Liver (tissue), 9 donors: ENCODE measurements around the gene MOB3C. TPM values are rescaled to one million over a fixed set of nuclear protein-coding genes. Genes with fewer than 3 reads are reported as not detected.

Experiments used
- DNase-seq: peaks from one replicate; pipeline ENCODE4 v3.0.0-alpha.2; 2017; ENCODE audit warnings: low spot score
- H3K27ac ChIP-seq, 2 donors: one replicate each; pipeline ENCODE4 v1.7.0; 2013; ENCODE audit warnings: inconsistent platforms in 2 of 2, low read length in 2 of 2, control low read depth in 1 of 2, low read depth in 1 of 2, mild to moderate bottlenecking in 1 of 2
- H3K27me3 ChIP-seq, 4 donors: one replicate each; pipeline versions ENCODE4 v1.6.1 to v1.7.0; 2013; ENCODE audit warnings: low read length in 3 of 4, inconsistent platforms in 1 of 4, mild to moderate bottlenecking in 1 of 4, moderate library complexity in 1 of 4; ENCODE audit not compliant: control insufficient read depth in 4 of 4, insufficient read depth in 4 of 4
- H3K36me3 ChIP-seq, 4 donors: one replicate each; pipeline versions ENCODE4 v1.6.1 to v1.7.0; 2013; ENCODE audit warnings: low read length in 3 of 4, mild to moderate bottlenecking in 3 of 4, low read depth in 1 of 4, moderate library complexity in 1 of 4; ENCODE audit not compliant: control insufficient read depth in 4 of 4, insufficient read depth in 3 of 4
- H3K4me1 ChIP-seq, 4 donors: one replicate each; pipeline versions ENCODE4 v1.6.1 to v1.7.0; 2013; ENCODE audit warnings: low read length in 3 of 4, mild to moderate bottlenecking in 3 of 4, moderate library complexity in 1 of 4; ENCODE audit not compliant: control insufficient read depth in 4 of 4, insufficient read depth in 4 of 4
- H3K4me3 ChIP-seq, 3 donors: one replicate each; pipeline versions ENCODE4 v1.6.1 to v1.7.0; 2013; ENCODE audit warnings: low read length in 3 of 3, control low read depth in 1 of 3, low read depth in 1 of 3, mild to moderate bottlenecking in 1 of 3
- H3K9ac ChIP-seq, 2 donors: one replicate each; pipeline ENCODE4 v1.7.0; 2013; ENCODE audit warnings: low read length in 2 of 2, mild to moderate bottlenecking in 2 of 2, moderate library complexity in 2 of 2, control low read depth in 1 of 2, low read depth in 1 of 2
- H3K9me3 ChIP-seq, 4 donors: one replicate each; pipeline versions ENCODE4 v1.6.1 to v1.7.0; 2013; ENCODE audit warnings: low read length in 3 of 4; ENCODE audit not compliant: control insufficient read depth in 4 of 4
- EGR1 ChIP-seq, 2 donors: IDR thresholded peaks; 2 replicates each; pipeline ENCODE4 v1.6.1; 2016 to 2018; ENCODE audit warnings: antibody characterized with exemption in 2 of 2, low read depth in 2 of 2
- FOXA2 ChIP-seq: IDR thresholded peaks from 2 replicates; pipeline ENCODE4 v1.6.1; 2016; ENCODE audit warnings: antibody characterized with exemption
- GABPA ChIP-seq, 2 donors: IDR thresholded peaks in 1 of 2; conservative IDR thresholded peaks in 1 of 2; 2 replicates each; pipeline ENCODE4 v1.6.1; 2016; ENCODE audit warnings: antibody characterized with exemption in 2 of 2, mild to moderate bottlenecking in 1 of 2, moderate library complexity in 1 of 2
- HNF4A ChIP-seq, 2 donors: conservative IDR thresholded peaks; 2 replicates each; pipeline ENCODE4 v1.6.1; 2016; ENCODE audit warnings: antibody characterized with exemption in 2 of 2, mild to moderate bottlenecking in 2 of 2
- HNF4G ChIP-seq: IDR thresholded peaks from 2 replicates; pipeline ENCODE4 v1.6.1; 2016; ENCODE audit warnings: antibody characterized with exemption
- JUND ChIP-seq, 2 donors: IDR thresholded peaks; 2 replicates each; pipeline ENCODE4 v1.6.1; 2016; ENCODE audit warnings: antibody characterized with exemption in 2 of 2
- NR2F2 ChIP-seq: IDR thresholded peaks from 2 replicates; pipeline ENCODE4 v1.6.1; 2016; ENCODE audit warnings: antibody characterized with exemption
- RAD21 ChIP-seq, 2 donors: IDR thresholded peaks; 2 replicates each; pipeline ENCODE4 v1.6.1; 2016; ENCODE audit warnings: antibody characterized with exemption in 2 of 2, mild to moderate bottlenecking in 2 of 2
- RXRA ChIP-seq, 2 donors: IDR thresholded peaks; 2 replicates each; pipeline ENCODE4 v1.6.1; 2017 to 2018; ENCODE audit warnings: antibody characterized with exemption in 2 of 2, mild to moderate bottlenecking in 1 of 2
- SP1 ChIP-seq: IDR thresholded peaks from 2 replicates; pipeline ENCODE4 v1.6.1; 2018; ENCODE audit warnings: antibody characterized with exemption, mild to moderate bottlenecking
- TAF1 ChIP-seq: conservative IDR thresholded peaks from 2 replicates; pipeline ENCODE4 v1.6.1; 2016; ENCODE audit warnings: antibody characterized with exemption, mild to moderate bottlenecking
- YY1 ChIP-seq: IDR thresholded peaks from 2 replicates; pipeline ENCODE4 v1.6.1; 2016; ENCODE audit warnings: antibody characterized with exemption, mild to moderate bottlenecking
- WGBS: extraction: QIAGEN DNeasy Blood & Tissue Kit; methylation state at CpG from one replicate; pipeline ENCODE4 v1.1.7; 2013; 5-methylcytosine and 5-hydroxymethylcytosine counted together
- polyA plus RNA-seq, 2 donors: library from polyadenylated mRNA; stranded (reverse) in 1 of 2; unstranded in 1 of 2; fragments of 200-250 nt in 1 of 2; fragments of >200 nt in 1 of 2; fragmentation: Nextera tagmentation in 1 of 2; extraction: Ambion mirVana in 1 of 2; gene quantifications; one replicate each; pipeline versions ENCODE4 v1.2.1 to v1.2.3, GENCODE V29; 2013 to 2015
- total RNA-seq, 2 donors: library from RNA; depleted of rRNA; stranded (reverse); fragments of >200 nt; gene quantifications; one replicate each; pipeline ENCODE4 v1.2.3, GENCODE V29; 2014
- TF ChIP-seq, protein P1 (sequence below): IDR thresholded peaks from 2 replicates; pipeline ENCODE4 v1.6.1; 2016; ENCODE audit warnings: antibody characterized with exemption
- TF ChIP-seq, protein P2 (sequence below): IDR thresholded peaks from 2 replicates; pipeline ENCODE4 v1.6.1; 2016; ENCODE audit warnings: antibody characterized with exemption
- TF ChIP-seq, protein P3 (sequence below): fragments of 150-350 bp; IDR thresholded peaks from 2 replicates; pipeline ENCODE4 v1.5.1; 2017; ENCODE audit warnings: improper control_type of control experiment, low read depth, low read length; ENCODE audit not compliant: missing input control
- TF ChIP-seq, protein P4 (sequence below): IDR thresholded peaks from 2 replicates; pipeline ENCODE4 v1.6.1; 2016; ENCODE audit warnings: antibody characterized with exemption, mild to moderate bottlenecking
- TF ChIP-seq, protein P5 (sequence below): IDR thresholded peaks from 2 replicates; pipeline ENCODE4 v1.6.1; 2016; ENCODE audit warnings: antibody characterized with exemption
- donor health status: healthy.
- donor health status: healthy.
- donor health status: healthy.
- donor health status: healthy.
- donor health status: healthy.

The MOB3C gene
- total and polyA plus RNA-seq, 4 donors = 2.3 to 7.9 (median 5.4) TPM

DNA sequence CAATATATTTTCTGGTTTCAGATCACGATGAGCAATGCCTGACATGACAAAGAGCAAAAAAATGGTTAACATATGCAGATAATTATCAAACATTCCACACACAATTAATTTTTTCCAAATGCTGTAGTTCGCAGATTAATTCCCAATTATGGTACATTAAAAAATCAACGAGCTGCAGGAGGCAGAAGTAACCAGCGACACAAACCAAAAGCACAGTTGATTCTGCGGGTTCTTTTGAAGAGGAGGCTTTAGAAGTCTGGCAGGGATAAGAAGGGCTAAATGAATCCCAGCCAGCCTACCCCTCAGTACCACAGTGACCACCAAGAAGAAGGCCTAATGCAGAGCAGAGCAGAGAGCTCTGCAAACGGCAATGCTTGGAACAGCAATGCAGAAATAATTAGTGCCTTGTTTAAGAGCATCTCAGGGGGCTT lies 48.1 kb downstream of the MOB3C start:
- peaks cover 0 to 42% (median 21%) of the 10 kb centered on the region in 4 donors for H3K36me3 ChIP-seq
- H3K4me1 ChIP-seq = no peaks in the 10 kb centered on the region
- H3K27me3 ChIP-seq = no peaks in the 10 kb centered on the region
- no peak for DNase-seq
- no peak overlapping the region for H3K4me3 ChIP-seq
- 96% methylated on average over 6 of the region's 6 CpGs for WGBS
- no peak for TF ChIP-seq FOXA2
- no peak for TF ChIP-seq HNF4G
- no peak for TF ChIP-seq EGR1 (IDR thresholded peaks at IDR 0.05; ENCODE audit: low read depth in 2 of 2)
- no peak for TF ChIP-seq TAF1
- no peak for TF ChIP-seq GABPA (IDR thresholded peaks at IDR 0.05 in 1 of 2, conservative IDR thresholded peaks at IDR 0.05 in 1 of 2)
- TF ChIP-seq, protein P1, sequence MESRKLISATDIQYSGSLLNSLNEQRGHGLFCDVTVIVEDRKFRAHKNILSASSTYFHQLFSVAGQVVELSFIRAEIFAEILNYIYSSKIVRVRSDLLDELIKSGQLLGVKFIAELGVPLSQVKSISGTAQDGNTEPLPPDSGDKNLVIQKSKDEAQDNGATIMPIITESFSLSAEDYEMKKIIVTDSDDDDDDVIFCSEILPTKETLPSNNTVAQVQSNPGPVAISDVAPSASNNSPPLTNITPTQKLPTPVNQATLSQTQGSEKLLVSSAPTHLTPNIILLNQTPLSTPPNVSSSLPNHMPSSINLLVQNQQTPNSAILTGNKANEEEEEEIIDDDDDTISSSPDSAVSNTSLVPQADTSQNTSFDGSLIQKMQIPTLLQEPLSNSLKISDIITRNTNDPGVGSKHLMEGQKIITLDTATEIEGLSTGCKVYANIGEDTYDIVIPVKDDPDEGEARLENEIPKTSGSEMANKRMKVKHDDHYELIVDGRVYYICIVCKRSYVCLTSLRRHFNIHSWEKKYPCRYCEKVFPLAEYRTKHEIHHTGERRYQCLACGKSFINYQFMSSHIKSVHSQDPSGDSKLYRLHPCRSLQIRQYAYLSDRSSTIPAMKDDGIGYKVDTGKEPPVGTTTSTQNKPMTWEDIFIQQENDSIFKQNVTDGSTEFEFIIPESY = no peak
- no peaks in the 10 kb centered on the region for H3K9me3 ChIP-seq
- no peak overlapping the region for H3K27ac ChIP-seq
- no peak overlapping the region for H3K9ac ChIP-seq

DNA sequence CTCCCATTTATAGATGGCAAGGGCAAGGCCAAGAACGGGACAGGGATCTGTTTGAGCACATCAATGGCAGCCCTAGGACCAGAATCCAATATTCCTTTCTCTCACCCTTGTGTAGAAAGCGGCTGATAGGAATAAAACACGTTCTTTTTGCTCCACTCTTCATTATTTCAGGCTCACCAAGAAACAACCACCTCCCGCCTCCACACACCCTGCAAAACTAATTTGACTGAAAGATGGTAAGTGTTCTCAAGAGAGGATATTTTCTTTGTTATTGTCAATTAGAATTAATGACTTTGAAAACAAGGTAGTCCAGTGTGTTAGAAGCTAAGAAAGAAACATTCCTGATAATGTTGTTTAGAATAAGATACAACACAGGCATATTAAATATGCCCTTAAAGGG lies 53.3 kb downstream of the MOB3C start:
- Histone ChIP-seq H3K4me1 (no peaks in the 10 kb centered on the region), H3K9ac (no peak overlapping the region), H3K36me3 (peaks cover 0 to 74% (median 38%) of the 10 kb centered on the region in 4 donors), H3K27me3 (no peaks in the 10 kb centered on the region), H3K4me3 (no peak overlapping the region), H3K27ac (no peak overlapping the region), H3K9me3 (no peaks in the 10 kb centered on the region)
- WGBS = 94% methylated on average over 4 of the region's 4 CpGs
- TF ChIP-seq RXRA (IDR thresholded peaks at IDR 0.05) = no peak
- TF ChIP-seq NR2F2 = no peak
- no peak for TF ChIP-seq HNF4G
- TF ChIP-seq, protein P2, sequence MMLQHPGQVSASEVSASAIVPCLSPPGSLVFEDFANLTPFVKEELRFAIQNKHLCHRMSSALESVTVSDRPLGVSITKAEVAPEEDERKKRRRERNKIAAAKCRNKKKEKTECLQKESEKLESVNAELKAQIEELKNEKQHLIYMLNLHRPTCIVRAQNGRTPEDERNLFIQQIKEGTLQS = no peak
- no peak for TF ChIP-seq SP1
- TF ChIP-seq GABPA (IDR thresholded peaks at IDR 0.05 in 1 of 2, conservative IDR thresholded peaks at IDR 0.05 in 1 of 2) = no peak
- TF ChIP-seq RAD21 (IDR thresholded peaks at IDR 0.05) = no peak
- no peak for DNase-seq

DNA sequence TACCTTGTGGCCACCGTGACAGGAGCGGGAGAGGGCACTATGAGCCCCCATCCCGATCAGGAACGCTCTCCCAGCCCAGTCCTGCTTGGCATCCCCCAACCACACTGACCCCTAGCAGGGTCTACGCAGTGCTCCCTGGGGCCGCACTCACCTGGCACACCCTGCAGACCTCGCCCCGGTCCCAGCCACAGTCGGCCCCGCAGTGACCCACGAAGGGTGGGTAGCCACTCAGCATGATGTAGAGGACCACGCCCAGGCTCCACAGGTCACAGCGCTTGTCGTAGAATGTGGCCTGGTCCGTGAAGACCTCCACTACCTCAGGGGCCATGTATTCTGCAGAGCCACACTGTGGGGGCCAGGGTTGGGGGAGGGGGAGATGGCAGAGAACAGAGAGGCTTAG lies 54.1 kb downstream of the MOB3C start:
- H3K9ac ChIP-seq = no peak overlapping the region
- no peak overlapping the region for H3K27ac ChIP-seq
- peaks cover 0 to 78% (median 39%) of the 10 kb centered on the region in 4 donors for H3K36me3 ChIP-seq
- H3K27me3 ChIP-seq = no peaks in the 10 kb centered on the region
- WGBS = 96% methylated on average over 15 of the region's 15 CpGs
- no peak for TF ChIP-seq GABPA (IDR thresholded peaks at IDR 0.05 in 1 of 2, conservative IDR thresholded peaks at IDR 0.05 in 1 of 2)
- no peak for TF ChIP-seq JUND (IDR thresholded peaks at IDR 0.05)
- TF ChIP-seq FOXA2 = no peak
- TF ChIP-seq, protein P3, sequence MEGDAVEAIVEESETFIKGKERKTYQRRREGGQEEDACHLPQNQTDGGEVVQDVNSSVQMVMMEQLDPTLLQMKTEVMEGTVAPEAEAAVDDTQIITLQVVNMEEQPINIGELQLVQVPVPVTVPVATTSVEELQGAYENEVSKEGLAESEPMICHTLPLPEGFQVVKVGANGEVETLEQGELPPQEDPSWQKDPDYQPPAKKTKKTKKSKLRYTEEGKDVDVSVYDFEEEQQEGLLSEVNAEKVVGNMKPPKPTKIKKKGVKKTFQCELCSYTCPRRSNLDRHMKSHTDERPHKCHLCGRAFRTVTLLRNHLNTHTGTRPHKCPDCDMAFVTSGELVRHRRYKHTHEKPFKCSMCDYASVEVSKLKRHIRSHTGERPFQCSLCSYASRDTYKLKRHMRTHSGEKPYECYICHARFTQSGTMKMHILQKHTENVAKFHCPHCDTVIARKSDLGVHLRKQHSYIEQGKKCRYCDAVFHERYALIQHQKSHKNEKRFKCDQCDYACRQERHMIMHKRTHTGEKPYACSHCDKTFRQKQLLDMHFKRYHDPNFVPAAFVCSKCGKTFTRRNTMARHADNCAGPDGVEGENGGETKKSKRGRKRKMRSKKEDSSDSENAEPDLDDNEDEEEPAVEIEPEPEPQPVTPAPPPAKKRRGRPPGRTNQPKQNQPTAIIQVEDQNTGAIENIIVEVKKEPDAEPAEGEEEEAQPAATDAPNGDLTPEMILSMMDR = no peak
- no peak for TF ChIP-seq HNF4A (conservative IDR thresholded peaks at IDR 0.05)
- TF ChIP-seq, protein P4, sequence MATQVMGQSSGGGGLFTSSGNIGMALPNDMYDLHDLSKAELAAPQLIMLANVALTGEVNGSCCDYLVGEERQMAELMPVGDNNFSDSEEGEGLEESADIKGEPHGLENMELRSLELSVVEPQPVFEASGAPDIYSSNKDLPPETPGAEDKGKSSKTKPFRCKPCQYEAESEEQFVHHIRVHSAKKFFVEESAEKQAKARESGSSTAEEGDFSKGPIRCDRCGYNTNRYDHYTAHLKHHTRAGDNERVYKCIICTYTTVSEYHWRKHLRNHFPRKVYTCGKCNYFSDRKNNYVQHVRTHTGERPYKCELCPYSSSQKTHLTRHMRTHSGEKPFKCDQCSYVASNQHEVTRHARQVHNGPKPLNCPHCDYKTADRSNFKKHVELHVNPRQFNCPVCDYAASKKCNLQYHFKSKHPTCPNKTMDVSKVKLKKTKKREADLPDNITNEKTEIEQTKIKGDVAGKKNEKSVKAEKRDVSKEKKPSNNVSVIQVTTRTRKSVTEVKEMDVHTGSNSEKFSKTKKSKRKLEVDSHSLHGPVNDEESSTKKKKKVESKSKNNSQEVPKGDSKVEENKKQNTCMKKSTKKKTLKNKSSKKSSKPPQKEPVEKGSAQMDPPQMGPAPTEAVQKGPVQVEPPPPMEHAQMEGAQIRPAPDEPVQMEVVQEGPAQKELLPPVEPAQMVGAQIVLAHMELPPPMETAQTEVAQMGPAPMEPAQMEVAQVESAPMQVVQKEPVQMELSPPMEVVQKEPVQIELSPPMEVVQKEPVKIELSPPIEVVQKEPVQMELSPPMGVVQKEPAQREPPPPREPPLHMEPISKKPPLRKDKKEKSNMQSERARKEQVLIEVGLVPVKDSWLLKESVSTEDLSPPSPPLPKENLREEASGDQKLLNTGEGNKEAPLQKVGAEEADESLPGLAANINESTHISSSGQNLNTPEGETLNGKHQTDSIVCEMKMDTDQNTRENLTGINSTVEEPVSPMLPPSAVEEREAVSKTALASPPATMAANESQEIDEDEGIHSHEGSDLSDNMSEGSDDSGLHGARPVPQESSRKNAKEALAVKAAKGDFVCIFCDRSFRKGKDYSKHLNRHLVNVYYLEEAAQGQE = no peak
- TF ChIP-seq, protein P5, sequence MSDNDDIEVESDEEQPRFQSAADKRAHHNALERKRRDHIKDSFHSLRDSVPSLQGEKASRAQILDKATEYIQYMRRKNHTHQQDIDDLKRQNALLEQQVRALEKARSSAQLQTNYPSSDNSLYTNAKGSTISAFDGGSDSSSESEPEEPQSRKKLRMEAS = no peak
- no peak for TF ChIP-seq YY1
- no peak for TF ChIP-seq TAF1
- no peak for TF ChIP-seq RAD21 (IDR thresholded peaks at IDR 0.05)
- TF ChIP-seq EGR1 (IDR thresholded peaks at IDR 0.05; ENCODE audit: low read depth in 2 of 2) = no peak
- H3K9me3 ChIP-seq = no peaks in the 10 kb centered on the region
- H3K4me3 ChIP-seq = no peak overlapping the region
- H3K4me1 ChIP-seq = no peaks in the 10 kb centered on the region
- DNase-seq = no peak
